ENCODE data around the gene GDNF.

The GDNF gene

GRCh38 chr5:37833990-37834389 lies 5.9 kb downstream of the GDNF start:
- Histone ChIP-seq H3K27me3 (ENCODE audit: insufficient read depth, low read length) (no peaks in the 10 kb centered on the region), H3K36me3 (ENCODE audit: insufficient read depth, low read length) (no peaks in the 10 kb centered on the region), H3K9ac (ENCODE audit: low read length) (no peak overlapping the region), H3K4me2 (ENCODE audit: low read length) (no peak overlapping the region), H4K20me1 (ENCODE audit: insufficient read depth, low read length) (no peaks in the 10 kb centered on the region), H3K9me2 (ENCODE audit: low read depth, low read length) (no peaks in the 10 kb centered on the region), H3K4me3 (ENCODE audit: low read depth, low read length, poor library complexity, severe bottlenecking) (no peak overlapping the region), H3F3A (ENCODE audit: insufficient read depth, low read length) (no peaks in the 10 kb centered on the region), H3K79me2 (ENCODE audit: insufficient read depth, low read length) (no peaks in the 10 kb centered on the region), H3K9me3 (ENCODE audit: low read length) (no peaks in the 10 kb centered on the region), H3K4me1 (ENCODE audit: insufficient read depth, low read length, severe bottlenecking) (no peaks in the 10 kb centered on the region), H2AFZ (ENCODE audit: low read length) (no peak overlapping the region), H3K27ac (ENCODE audit: low read depth, low read length, poor library complexity, severe bottlenecking) (no peak overlapping the region)
- TF ChIP-seq EZH2 (IDR thresholded peaks at IDR 0.05; ENCODE audit: borderline replicate concordance, low read length): no peak
- TF ChIP-seq, protein P1, sequence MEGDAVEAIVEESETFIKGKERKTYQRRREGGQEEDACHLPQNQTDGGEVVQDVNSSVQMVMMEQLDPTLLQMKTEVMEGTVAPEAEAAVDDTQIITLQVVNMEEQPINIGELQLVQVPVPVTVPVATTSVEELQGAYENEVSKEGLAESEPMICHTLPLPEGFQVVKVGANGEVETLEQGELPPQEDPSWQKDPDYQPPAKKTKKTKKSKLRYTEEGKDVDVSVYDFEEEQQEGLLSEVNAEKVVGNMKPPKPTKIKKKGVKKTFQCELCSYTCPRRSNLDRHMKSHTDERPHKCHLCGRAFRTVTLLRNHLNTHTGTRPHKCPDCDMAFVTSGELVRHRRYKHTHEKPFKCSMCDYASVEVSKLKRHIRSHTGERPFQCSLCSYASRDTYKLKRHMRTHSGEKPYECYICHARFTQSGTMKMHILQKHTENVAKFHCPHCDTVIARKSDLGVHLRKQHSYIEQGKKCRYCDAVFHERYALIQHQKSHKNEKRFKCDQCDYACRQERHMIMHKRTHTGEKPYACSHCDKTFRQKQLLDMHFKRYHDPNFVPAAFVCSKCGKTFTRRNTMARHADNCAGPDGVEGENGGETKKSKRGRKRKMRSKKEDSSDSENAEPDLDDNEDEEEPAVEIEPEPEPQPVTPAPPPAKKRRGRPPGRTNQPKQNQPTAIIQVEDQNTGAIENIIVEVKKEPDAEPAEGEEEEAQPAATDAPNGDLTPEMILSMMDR (IDR thresholded peaks at IDR 0.05; ENCODE audit: low read length): no peak

- no peaks in the 10 kb centered on the region for H3K27me3 ChIP-seq (ENCODE audit: insufficient read depth, low read length)
- H3K79me2 ChIP-seq (ENCODE audit: insufficient read depth, low read length): no peaks in the 10 kb centered on the region
- no peak for TF ChIP-seq EZH2 (IDR thresholded peaks at IDR 0.05; ENCODE audit: borderline replicate concordance, low read length)
- TF ChIP-seq, protein P1 (IDR thresholded peaks at IDR 0.05; ENCODE audit: low read length): no peak
- no peaks in the 10 kb centered on the region for H3K4me1 ChIP-seq (ENCODE audit: insufficient read depth, low read length, severe bottlenecking)
- no peaks in the 10 kb centered on the region for H3K9me3 ChIP-seq (ENCODE audit: low read length)
- H3K27ac ChIP-seq (ENCODE audit: low read depth, low read length, poor library complexity, severe bottlenecking): no peak overlapping the region
- H3K9ac ChIP-seq (ENCODE audit: low read length): no peak overlapping the region
- H3F3A ChIP-seq (ENCODE audit: insufficient read depth, low read length): no peaks in the 10 kb centered on the region
- H2AFZ ChIP-seq (ENCODE audit: low read length): no peak overlapping the region
- H3K4me2 ChIP-seq (ENCODE audit: low read length): no peak overlapping the region
- no peaks in the 10 kb centered on the region for H3K9me2 ChIP-seq (ENCODE audit: low read depth, low read length)
- H3K4me3 ChIP-seq (ENCODE audit: low read depth, low read length, poor library complexity, severe bottlenecking): no peak overlapping the region
- H3K36me3 ChIP-seq (ENCODE audit: insufficient read depth, low read length): no peaks in the 10 kb centered on the region
- no peaks in the 10 kb centered on the region for H4K20me1 ChIP-seq (ENCODE audit: insufficient read depth, low read length)
These were observed 7.9 kb downstream of the GDNF start for GRCh38 chr5:37831821-37832534.

- Histone ChIP-seq H3K4me3 (ENCODE audit: low read depth, low read length, poor library complexity, severe bottlenecking) (no peak overlapping the region), H3K27me3 (ENCODE audit: insufficient read depth, low read length) (no peaks in the 10 kb centered on the region), H3K27ac (ENCODE audit: low read depth, low read length, poor library complexity, severe bottlenecking) (no peak overlapping the region), H2AFZ (ENCODE audit: low read length) (no peak overlapping the region), H3K36me3 (ENCODE audit: insufficient read depth, low read length) (no peaks in the 10 kb centered on the region), H3K9me3 (ENCODE audit: low read length) (no peaks in the 10 kb centered on the region), H3K4me2 (ENCODE audit: low read length) (no peak overlapping the region), H3F3A (ENCODE audit: insufficient read depth, low read length) (no peaks in the 10 kb centered on the region), H3K4me1 (ENCODE audit: insufficient read depth, low read length, severe bottlenecking) (no peaks in the 10 kb centered on the region), H4K20me1 (ENCODE audit: insufficient read depth, low read length) (no peaks in the 10 kb centered on the region), H3K9ac (ENCODE audit: low read length) (no peak overlapping the region), H3K9me2 (ENCODE audit: low read depth, low read length) (no peaks in the 10 kb centered on the region), H3K79me2 (ENCODE audit: insufficient read depth, low read length) (no peaks in the 10 kb centered on the region)
- TF ChIP-seq, protein P1 (IDR thresholded peaks at IDR 0.05; ENCODE audit: low read length): no peak
- TF ChIP-seq EZH2 (IDR thresholded peaks at IDR 0.05; ENCODE audit: borderline replicate concordance, low read length): no peak
These were observed 9.5 kb downstream of the GDNF start for GRCh38 chr5:37830348-37830747.
